ENCODE results near the gene BCL2L14. TPM values are rescaled to one million over a fixed set of nuclear protein-coding genes. Genes with fewer than 3 reads are reported as not detected.

Gene BCL2L14
- total and polyA plus RNA-seq, 2 experiments from 2014 or later: 4.9 to 17.8 TPM

Small RNA genes within 50 kb of the gene (microRNA-seq; reads per million reads assigned to microRNA genes)
- not detected for gene MIR1244-4

Other genes starting within 250 kb of the BCL2L14 start
- 35.8 and 42.4 TPM in 2 replicates for gene LRP6, start 196.1 kb downstream of the BCL2L14 start, total RNA-seq
- 17.1 and 17.5 TPM in 2 replicates for gene LRP6, start 196.1 kb downstream of the BCL2L14 start, polyA plus RNA-seq

Data from hepatocyte (in vitro differentiated cells).